NB4 (cell line): Measurements from ENCODE around the gene NCAM1.

Experiments
- DNase-seq: peaks from one replicate; pipeline ENCODE4 v3.0.0; 2010; ENCODE audit warnings: low read depth
- H3K4me3 ChIP-seq: one replicate; pipeline ENCODE4 v1.5.1; 2011; ENCODE audit warnings: mild to moderate bottlenecking, low read depth, low read length, moderate library complexity
- CTCF ChIP-seq: IDR thresholded peaks from one replicate; pipeline ENCODE4 v1.5.1; 2012; ENCODE audit warnings: low read depth, low read length
- MAX ChIP-seq: IDR thresholded peaks from 2 replicates; pipeline ENCODE4 v1.6.1; 2011; ENCODE audit warnings: low read depth, low read length
- MYC ChIP-seq: IDR thresholded peaks from 2 replicates; pipeline ENCODE4 v1.6.1; 2011; ENCODE audit warnings: low read depth, low read length
- POLR2A ChIP-seq: IDR thresholded peaks from 2 replicates; pipeline ENCODE4 v1.6.1; 2011; ENCODE audit warnings: mild to moderate bottlenecking; ENCODE audit not compliant: insufficient read length; ENCODE audit errors: extremely low read depth

Gene NCAM1

GRCh38 chr11:113124006-113124405, 162.8 kb downstream of the NCAM1 start:
- H3K4me3 ChIP-seq: no peak overlapping the region
- no peak for DNase-seq
- TF ChIP-seq POLR2A (no peak), CTCF (no peak), MYC (no peak), MAX (no peak)

GRCh38 chr11:113124578-113124977, 163.4 kb downstream of the NCAM1 start:
- DNase-seq: no peak
- TF ChIP-seq CTCF: no peak
- TF ChIP-seq POLR2A: no peak
- no peak for TF ChIP-seq MYC
- no peak for TF ChIP-seq MAX
- no peak overlapping the region for H3K4me3 ChIP-seq

GRCh38 chr11:113129261-113129992, 168.2 kb downstream of the NCAM1 start:
- TF ChIP-seq POLR2A (no peak), MAX (no peak), CTCF (no peak), MYC (no peak)
- DNase-seq: no peak
- H3K4me3 ChIP-seq: no peak overlapping the region

GRCh38 chr11:113131036-113131775, 170.0 kb downstream of the NCAM1 start:
- H3K4me3 ChIP-seq: no peak overlapping the region
- TF ChIP-seq CTCF (no peak), MYC (no peak), POLR2A (no peak), MAX (no peak)
- no peak for DNase-seq

- DNase-seq: no peak
- TF ChIP-seq POLR2A (no peak), MYC (no peak)
- H3K4me3 ChIP-seq: no peak overlapping the region
These were observed 171.9 kb downstream of the NCAM1 start for GRCh38 chr11:113133071-113133470.

GRCh38 chr11:113134626-113135025, 173.4 kb downstream of the NCAM1 start:
- no peak for DNase-seq
- H3K4me3 ChIP-seq: no peak overlapping the region
- TF ChIP-seq MYC: no peak
- no peak for TF ChIP-seq MAX
- no peak for TF ChIP-seq POLR2A
- TF ChIP-seq CTCF: no peak
